ENCODE results near the gene METTL27.
A peak's percentile ranks its signal among the peaks of the same experiment; 100 is the strongest.
"Not testable (repeated sequence)": the region's sequence is repeated elsewhere in the genome, so short reads cannot be mapped to it uniquely, and the experiment has no call there.

Gene METTL27

DNA sequence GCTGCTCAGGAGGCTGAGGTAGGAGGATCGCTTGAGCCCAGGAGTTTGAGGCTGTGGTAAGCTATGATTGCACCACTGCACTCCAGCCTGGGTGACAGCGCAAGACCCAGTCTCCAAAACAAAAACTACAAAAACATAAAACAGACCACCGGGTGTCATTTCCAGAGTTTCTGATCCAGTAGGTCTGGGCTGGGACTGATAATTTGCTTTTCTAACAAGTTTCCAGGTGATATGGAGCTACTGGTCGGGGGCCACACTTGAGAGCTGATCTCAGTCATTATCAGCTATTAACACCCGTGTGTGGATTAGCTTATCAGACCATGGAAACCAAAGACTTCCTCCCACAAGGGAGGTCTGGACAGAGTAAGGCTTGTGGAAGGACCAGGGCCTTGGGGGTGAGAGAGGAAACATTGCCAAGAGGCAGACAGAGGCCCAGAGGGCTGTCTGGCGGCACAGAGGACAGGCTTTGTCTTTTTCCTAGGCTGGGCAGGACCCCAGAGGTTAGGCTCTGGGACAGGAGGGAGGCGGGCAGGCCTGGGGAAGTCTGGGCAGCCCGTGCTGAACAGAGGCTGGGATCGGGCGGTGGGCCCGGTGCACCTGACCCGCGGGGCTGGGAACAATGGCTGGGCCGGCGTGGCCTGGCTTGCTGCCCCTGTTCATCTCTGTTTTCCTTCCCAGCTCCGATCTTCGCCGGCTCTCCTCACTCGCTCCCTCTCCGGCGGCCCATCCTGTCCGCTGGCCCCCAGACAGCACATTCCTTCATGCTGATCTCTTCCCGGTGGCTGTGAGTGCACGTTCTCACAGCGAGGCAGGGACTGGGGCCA lies 43.9 kb upstream of the METTL27 start:
- TF ChIP-seq, protein P1, sequence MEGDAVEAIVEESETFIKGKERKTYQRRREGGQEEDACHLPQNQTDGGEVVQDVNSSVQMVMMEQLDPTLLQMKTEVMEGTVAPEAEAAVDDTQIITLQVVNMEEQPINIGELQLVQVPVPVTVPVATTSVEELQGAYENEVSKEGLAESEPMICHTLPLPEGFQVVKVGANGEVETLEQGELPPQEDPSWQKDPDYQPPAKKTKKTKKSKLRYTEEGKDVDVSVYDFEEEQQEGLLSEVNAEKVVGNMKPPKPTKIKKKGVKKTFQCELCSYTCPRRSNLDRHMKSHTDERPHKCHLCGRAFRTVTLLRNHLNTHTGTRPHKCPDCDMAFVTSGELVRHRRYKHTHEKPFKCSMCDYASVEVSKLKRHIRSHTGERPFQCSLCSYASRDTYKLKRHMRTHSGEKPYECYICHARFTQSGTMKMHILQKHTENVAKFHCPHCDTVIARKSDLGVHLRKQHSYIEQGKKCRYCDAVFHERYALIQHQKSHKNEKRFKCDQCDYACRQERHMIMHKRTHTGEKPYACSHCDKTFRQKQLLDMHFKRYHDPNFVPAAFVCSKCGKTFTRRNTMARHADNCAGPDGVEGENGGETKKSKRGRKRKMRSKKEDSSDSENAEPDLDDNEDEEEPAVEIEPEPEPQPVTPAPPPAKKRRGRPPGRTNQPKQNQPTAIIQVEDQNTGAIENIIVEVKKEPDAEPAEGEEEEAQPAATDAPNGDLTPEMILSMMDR (conservative IDR thresholded peaks at IDR 0.05; ENCODE audit: control insufficient read depth, insufficient read depth, low read depth, low read length): no peak
- peak; percentile 51 for DNase-seq (ENCODE audit: low read depth)
- H3K4me3 ChIP-seq (ENCODE audit: control insufficient read depth, low read depth, low read length): no peak overlapping the region

DNA sequence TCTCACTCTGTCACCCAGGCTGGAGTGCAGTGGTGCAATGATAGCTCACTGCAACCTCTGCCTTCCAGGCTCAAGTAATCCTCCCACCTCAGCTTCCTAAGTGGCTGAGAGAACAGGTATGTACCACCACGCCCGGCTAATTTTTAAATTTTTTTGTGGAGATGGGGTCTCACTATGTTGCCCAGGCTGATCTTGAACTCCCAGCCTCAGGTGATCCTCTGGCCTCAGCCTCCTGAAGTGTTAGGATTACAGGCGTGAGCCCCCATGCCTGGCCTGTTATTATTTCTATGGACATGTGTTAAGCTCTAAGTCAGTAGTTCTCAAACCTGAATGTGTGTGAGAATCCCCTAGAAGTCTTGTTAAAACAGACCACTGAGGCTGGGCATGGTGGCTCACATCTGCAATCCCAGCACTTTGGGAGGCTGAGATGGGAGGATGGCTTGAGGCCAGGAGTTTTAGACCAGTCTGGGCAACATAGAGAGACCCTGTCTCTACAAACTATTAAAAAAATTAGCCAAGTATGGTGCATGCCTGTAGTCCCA lies 43.2 kb upstream of the METTL27 start:
- TF ChIP-seq, protein P1 (conservative IDR thresholded peaks at IDR 0.05; ENCODE audit: control insufficient read depth, insufficient read depth, low read depth, low read length): no peak
- no peak overlapping the region for H3K4me3 ChIP-seq (ENCODE audit: control insufficient read depth, low read depth, low read length)

DNA sequence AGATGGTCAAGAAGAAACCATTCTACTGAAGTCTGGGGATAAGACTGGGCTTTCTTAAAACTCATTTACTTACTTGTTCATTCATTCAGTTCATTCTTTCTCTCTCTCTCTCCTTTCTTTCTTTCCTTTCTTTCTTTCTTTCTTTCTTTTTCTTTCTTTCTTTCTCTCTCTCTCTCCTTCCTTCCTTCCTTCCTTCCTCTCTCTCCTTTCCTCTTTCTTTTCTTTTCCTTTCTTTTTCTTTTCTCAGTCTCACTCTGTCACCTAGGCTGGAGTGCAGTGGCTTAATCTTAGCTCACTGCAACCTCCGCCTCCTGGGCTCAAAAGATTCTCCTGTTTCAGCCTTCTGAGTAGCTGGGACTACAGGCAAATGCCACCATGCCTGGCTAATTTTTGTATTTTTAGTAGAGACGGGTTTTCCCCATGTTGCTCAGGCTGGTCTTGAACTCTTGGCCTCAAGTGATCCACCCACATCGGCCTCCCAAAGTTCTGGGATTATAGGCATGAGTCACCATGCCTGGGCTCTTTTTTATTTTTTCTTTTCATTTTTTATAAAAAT lies 42.6 kb upstream of the METTL27 start:
- H3K4me3 ChIP-seq (ENCODE audit: control insufficient read depth, low read depth, low read length); DNase-seq (ENCODE audit: low read depth): not testable (repeated sequence)

More for the DNA sequence above, 43.2 kb upstream of the METTL27 start:
- DNase-seq (ENCODE audit: low read depth): no peak

DNA sequence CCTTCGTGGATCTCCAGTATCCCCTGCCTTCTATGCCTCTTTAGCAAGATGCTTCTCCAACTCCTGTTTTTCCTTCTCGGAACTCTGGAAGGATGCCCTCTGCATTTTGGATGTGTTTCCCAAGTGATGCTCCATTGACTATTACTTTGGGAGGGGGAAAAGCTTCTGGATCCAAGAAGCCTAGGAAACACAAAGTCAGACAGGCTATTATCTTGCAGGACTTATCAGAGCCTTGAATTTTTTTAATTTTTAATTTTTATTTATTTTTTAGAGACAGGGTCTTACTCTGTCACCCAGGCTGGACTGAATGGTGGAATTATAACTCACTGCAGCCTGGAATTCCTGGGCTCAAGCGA lies 39.7 kb upstream of the METTL27 start:
- DNase-seq (ENCODE audit: low read depth): no peak
- no peak overlapping the region for H3K4me3 ChIP-seq (ENCODE audit: control insufficient read depth, low read depth, low read length)
- TF ChIP-seq, protein P1 (conservative IDR thresholded peaks at IDR 0.05; ENCODE audit: control insufficient read depth, insufficient read depth, low read depth, low read length): no peak

DNA sequence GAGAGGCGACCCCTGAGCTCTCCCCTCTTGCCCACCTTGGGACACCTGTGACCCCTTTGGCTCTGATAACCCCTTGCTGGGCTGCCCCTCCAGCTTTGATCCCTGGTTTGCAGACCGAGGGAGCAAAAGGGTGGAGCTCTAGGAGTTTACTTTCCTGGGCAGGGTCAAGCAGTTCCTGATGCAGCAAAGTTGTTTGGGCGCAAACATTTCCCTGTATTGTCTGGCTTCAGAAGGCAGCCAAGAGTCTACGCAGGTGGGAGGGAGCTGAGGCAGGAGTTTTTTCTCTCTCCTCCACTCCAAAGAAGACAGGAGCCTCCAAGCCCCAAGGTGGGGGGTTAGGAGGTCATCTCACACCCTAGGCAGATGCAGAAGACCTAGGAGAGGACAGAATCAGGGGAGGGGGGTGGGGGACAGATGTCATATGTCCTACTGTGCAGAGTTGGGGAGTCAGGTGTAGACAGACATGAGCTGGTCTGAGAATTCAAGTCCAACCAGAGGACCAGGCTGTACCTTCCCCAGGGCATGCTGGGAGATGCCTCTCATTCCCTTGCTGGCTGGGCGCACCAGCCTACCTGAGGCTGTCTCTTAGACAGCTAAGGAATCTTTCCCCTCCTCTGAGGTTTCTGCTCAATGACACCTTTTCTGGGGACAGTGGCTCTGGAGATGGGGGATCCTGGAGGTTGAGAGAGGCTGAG lies 39.2 kb upstream of the METTL27 start:
- no peak overlapping the region for H3K4me3 ChIP-seq (ENCODE audit: control insufficient read depth, low read depth, low read length)

DNA sequence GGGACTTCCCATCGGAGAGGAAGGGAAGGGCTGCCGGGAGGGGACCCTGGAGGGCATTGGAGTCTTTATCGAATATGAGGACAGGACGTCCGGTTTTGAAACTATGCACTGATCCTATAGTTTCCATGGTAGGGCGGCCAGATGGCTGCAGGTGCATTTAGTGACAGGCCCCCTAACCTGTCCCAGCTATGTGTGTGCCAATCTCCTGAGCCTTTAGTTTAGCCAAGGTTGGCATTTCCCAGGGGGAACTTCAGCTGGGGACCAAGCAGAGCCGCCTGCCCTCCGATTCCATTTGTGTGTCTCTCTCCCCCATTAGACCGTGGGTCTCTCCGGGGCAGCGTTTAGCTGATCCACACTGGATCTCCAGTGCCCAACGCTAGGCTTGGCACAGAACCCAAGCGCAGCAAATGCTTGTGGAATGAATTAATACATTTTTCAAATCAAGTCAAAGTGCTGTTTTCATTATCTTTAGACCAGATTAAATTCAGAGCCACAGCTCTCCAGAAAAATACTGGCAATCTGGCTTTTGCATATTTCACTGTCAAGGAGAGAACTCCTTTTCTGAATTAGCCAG lies 38.5 kb upstream of the METTL27 start:
- H3K4me3 ChIP-seq (ENCODE audit: control insufficient read depth, low read depth, low read length): no peak overlapping the region
- TF ChIP-seq, protein P1 (conservative IDR thresholded peaks at IDR 0.05; ENCODE audit: control insufficient read depth, insufficient read depth, low read depth, low read length): no peak
- DNase-seq (ENCODE audit: low read depth): no peak

More for the DNA sequence above, 39.2 kb upstream of the METTL27 start:
- TF ChIP-seq, protein P1 (conservative IDR thresholded peaks at IDR 0.05; ENCODE audit: control insufficient read depth, insufficient read depth, low read depth, low read length): no peak
- DNase-seq (ENCODE audit: low read depth): no peak

Data from fibroblast of mammary gland (primary cell).